ENCODE measurements around the gene ACTRT3.

The ACTRT3 gene

DNA sequence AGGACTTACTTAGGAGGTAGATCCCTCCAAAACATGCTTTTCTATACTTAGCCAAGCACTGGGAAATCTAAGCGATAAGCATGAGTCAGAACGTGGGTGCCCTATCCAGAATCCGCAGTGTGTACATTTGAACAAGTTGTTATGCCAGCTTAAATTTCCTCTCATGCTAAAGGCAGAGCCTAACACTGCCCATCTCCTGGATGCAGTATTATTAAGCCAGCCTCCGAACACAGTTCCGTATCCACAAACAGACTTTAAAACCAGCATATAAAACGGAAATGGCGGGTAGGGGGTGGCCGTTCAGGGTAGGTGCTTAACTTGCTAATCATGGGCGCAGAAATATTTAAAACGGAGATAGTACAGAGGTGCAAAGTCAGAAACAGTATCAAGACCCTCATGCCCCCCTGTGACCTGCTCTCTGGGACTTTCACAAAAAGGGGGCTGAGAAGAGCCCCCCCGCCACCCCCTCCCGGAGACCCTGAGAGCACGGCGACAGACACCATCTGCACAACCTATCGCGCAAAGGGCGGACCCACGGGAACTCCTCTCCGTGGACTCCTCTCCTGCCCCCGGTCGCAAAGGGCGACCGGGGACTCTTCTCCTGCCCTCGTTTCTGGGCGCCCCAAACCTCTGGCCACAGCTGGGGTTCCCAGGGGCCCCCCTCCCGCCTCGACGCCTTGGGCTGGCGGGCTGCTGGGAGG is 42.4 kb upstream of the ACTRT3 start:
- H3K4me3 ChIP-seq (replicated peaks; ENCODE audit: low read depth, low read length), result peak overlapping the region; percentile 52
- DNase-seq (ENCODE audit: low read depth), result peak; percentile 73
- TF ChIP-seq, protein P1, sequence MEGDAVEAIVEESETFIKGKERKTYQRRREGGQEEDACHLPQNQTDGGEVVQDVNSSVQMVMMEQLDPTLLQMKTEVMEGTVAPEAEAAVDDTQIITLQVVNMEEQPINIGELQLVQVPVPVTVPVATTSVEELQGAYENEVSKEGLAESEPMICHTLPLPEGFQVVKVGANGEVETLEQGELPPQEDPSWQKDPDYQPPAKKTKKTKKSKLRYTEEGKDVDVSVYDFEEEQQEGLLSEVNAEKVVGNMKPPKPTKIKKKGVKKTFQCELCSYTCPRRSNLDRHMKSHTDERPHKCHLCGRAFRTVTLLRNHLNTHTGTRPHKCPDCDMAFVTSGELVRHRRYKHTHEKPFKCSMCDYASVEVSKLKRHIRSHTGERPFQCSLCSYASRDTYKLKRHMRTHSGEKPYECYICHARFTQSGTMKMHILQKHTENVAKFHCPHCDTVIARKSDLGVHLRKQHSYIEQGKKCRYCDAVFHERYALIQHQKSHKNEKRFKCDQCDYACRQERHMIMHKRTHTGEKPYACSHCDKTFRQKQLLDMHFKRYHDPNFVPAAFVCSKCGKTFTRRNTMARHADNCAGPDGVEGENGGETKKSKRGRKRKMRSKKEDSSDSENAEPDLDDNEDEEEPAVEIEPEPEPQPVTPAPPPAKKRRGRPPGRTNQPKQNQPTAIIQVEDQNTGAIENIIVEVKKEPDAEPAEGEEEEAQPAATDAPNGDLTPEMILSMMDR (IDR thresholded peaks at IDR 0.05; ENCODE audit: low read length, missing control alignments), result no peak

DNA sequence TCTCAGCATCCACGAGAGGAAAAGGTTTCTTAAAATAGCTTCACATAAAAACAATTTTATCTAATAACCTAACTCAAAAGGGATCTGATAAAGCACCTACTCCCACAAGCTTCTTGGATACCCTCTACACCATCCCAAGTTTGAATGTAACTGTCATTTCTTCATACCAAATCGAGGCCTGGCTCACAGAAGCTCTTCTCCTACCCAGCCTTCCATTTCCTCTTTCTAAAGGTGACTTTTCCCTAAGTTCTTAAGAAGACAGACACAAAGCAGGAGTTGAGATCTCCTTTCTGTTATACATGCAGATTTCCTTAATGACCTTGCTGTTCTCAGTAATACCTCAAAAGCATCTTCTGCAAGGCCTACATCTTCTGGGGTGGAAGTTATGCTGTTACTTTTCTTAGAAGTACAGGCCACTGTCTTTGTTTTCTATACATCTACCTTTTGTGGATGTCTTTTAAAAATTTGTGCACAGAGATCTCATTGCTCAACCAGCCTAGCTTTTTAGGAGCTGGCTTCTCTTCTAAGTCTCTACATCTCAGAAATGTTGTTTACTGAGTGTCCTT is 40.0 kb upstream of the ACTRT3 start:
- no peak for DNase-seq (ENCODE audit: low read depth)
- TF ChIP-seq, protein P1 (IDR thresholded peaks at IDR 0.05; ENCODE audit: low read length, missing control alignments), result no peak
- H3K4me3 ChIP-seq (replicated peaks; ENCODE audit: low read depth, low read length), result no peak overlapping the region

DNA sequence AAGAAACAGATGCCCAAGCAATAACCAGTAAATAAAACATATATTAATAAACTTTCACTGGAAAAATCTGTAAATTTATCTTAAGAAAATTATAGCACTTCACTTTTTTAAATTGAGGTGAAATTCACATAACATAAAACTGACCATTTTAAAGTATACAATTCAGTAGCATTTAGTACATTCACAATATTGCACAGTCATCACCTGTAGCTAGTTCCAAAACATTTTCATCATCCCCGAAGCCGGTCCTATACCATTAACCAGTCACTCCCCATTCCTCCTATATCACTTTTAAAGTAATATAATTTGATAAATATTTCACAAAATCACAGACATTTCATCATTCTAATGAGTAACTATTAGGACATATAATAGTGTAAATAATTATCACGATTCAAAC is 35.3 kb upstream of the ACTRT3 start:
- H3K4me3 ChIP-seq (replicated peaks; ENCODE audit: low read depth, low read length), result no peak overlapping the region
- DNase-seq (ENCODE audit: low read depth), result no peak
- TF ChIP-seq, protein P1 (IDR thresholded peaks at IDR 0.05; ENCODE audit: low read length, missing control alignments), result no peak

DNA sequence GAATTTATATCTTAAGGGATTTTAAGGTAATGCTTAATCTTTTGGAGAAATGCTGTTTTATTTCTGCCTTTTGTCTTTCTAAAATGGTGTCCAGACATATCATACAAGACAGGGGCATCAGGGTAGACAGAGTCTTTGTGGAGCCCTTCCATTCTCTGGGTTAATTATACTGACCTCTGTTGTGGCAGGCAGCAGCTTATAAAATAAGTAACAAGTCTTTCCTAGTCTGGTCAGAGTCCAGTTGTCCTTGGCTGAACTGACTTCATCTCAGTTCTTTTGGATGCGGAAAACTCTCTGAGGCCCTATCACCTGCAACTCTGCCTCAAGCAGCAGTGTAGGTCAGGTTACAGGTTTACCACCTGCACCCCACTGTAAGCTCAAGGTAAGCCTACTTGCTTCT is 23.0 kb upstream of the ACTRT3 start:
- TF ChIP-seq, protein P1 (IDR thresholded peaks at IDR 0.05; ENCODE audit: low read length, missing control alignments), result no peak
- no peak for DNase-seq (ENCODE audit: low read depth)
- H3K4me3 ChIP-seq (replicated peaks; ENCODE audit: low read depth, low read length), result no peak overlapping the region

DNA sequence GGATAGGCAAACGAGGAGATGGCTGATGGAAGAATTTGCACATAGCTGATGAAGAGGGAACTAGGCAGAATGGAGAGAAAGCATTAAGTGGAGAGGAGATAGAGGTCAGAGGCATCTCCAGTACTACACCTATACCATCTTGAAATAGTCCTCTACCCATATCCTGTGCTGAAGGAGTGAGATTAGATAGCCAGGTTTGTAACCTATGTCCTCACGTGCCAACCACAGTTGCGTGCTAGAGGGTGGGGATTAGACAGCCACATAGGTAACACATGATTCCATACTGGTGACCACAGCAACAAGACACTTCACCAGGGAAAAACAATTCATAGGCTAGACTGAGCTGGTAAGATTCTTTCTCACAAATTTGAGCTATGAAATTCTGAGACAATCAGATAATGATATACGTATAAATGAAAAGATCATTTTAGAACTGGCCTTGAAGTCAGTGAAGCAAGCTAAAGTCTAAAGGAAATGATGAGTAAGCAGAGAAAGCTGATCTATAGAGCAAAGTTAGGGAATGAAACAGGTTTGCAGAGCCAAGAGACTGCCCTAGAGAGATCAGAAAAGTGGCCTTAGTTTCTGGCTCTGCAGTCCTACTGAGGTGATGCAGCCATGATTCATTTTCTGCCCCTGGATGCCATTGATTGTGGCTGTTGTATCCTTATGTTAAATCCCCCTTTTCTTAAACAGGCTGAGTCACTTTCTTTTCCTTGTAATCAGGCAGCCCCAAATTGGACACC is 21.5 kb upstream of the ACTRT3 start:
- H3K4me3 ChIP-seq (replicated peaks; ENCODE audit: low read depth, low read length), result no peak overlapping the region
- TF ChIP-seq, protein P1 (IDR thresholded peaks at IDR 0.05; ENCODE audit: low read length, missing control alignments), result no peak
- DNase-seq (ENCODE audit: low read depth), result peak; percentile 27

DNA sequence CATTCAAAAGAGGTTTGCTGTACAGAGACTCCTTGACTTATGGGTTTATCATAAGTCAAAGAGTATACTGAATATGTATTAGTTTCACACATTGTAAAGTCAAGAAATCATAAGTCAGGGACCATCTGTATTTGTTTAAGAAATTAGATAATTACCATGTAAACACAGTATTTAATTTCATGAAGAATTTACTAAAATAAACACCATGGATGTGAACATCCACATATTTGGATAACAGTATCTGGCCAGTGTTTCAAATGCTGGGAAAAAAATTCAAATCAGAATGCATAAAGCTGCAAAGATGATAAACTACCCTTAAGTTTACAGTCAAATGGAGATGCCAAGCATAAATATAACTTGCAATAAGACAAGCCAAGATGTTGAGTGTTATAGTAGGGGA is 20.9 kb upstream of the ACTRT3 start:
- TF ChIP-seq, protein P1 (IDR thresholded peaks at IDR 0.05; ENCODE audit: low read length, missing control alignments), result no peak
- DNase-seq (ENCODE audit: low read depth), result no peak
- H3K4me3 ChIP-seq (replicated peaks; ENCODE audit: low read depth, low read length), result no peak overlapping the region

Data from fibroblast of pulmonary artery (primary cell).